Suppressor macrophage treated with lipopolysaccharide for 4 hours (primary cell): Measurements from ENCODE around the gene RBL1.
A peak's percentile ranks its signal among the peaks of the same experiment; 100 is the strongest.
"Not testable (repeated sequence)": the region's sequence is repeated elsewhere in the genome, so short reads cannot be mapped to it uniquely, and the experiment has no call there.

Source experiments
- DNase-seq: peaks from one replicate; pipeline ENCODE4 v3.0.0-alpha.2; 2020

The RBL1 gene

GRCh38 chr20:37075932-37076685, 19.7 kb downstream of the RBL1 start:
- no peak for DNase-seq

- DNase-seq = no peak
Measured at GRCh38 chr20:37072293-37073196, 23.3 kb downstream of the RBL1 start.

- DNase-seq = no peak
Measured at GRCh38 chr20:37071481-37071911, 24.3 kb downstream of the RBL1 start.

GRCh38 chr20:37069563-37069962, 26.2 kb downstream of the RBL1 start:
- not testable (repeated sequence) for DNase-seq

GRCh38 chr20:37066168-37066567, 29.6 kb downstream of the RBL1 start:
- DNase-seq = no peak

- no peak for DNase-seq
Measured at GRCh38 chr20:37055276-37055675, 40.5 kb downstream of the RBL1 start.

GRCh38 chr20:37053230-37053950, 42.4 kb downstream of the RBL1 start:
- no peak for DNase-seq

GRCh38 chr20:37042986-37043972, 52.5 kb downstream of the RBL1 start:
- DNase-seq = peak; percentile 26

GRCh38 chr20:37039366-37039765, 56.4 kb downstream of the RBL1 start:
- DNase-seq = not testable (repeated sequence)

GRCh38 chr20:37032077-37032476, 63.7 kb downstream of the RBL1 start:
- no peak for DNase-seq

- no peak for DNase-seq
Measured at GRCh38 chr20:37020636-37021035, 75.2 kb downstream of the RBL1 start.

GRCh38 chr20:37012631-37013030, 83.2 kb downstream of the RBL1 start:
- DNase-seq = not testable (repeated sequence)

- not testable (repeated sequence) for DNase-seq
Measured at GRCh38 chr20:37011858-37012257, 83.9 kb downstream of the RBL1 start.

- no peak for DNase-seq
Measured at GRCh38 chr20:37011147-37011546, 84.7 kb downstream of the RBL1 start.

- DNase-seq = peak; percentile 68
Measured at GRCh38 chr20:37007898-37008649, 87.7 kb downstream of the RBL1 start.

GRCh38 chr20:37005062-37005942, 90.5 kb downstream of the RBL1 start:
- peak; percentile 92 for DNase-seq

GRCh38 chr20:37001634-37002033, 94.2 kb downstream of the RBL1 start:
- DNase-seq = not testable (repeated sequence)

- not testable (repeated sequence) for DNase-seq
Measured at GRCh38 chr20:37000171-37000570, 95.6 kb downstream of the RBL1 start.

GRCh38 chr20:36998652-36999051, 97.1 kb downstream of the RBL1 start:
- DNase-seq = no peak

GRCh38 chr20:36997121-36997520, 98.7 kb downstream of the RBL1 start:
- no peak for DNase-seq
